ENCODE results near the gene TTLL11. TPM values are rescaled to one million over a fixed set of nuclear protein-coding genes. Genes with fewer than 3 reads are reported as not detected.

TTLL11 gene
- total RNA-seq, 4 donors from 2014 or later: 7.9 to 14.4 (median 9.7) TPM

DNA sequence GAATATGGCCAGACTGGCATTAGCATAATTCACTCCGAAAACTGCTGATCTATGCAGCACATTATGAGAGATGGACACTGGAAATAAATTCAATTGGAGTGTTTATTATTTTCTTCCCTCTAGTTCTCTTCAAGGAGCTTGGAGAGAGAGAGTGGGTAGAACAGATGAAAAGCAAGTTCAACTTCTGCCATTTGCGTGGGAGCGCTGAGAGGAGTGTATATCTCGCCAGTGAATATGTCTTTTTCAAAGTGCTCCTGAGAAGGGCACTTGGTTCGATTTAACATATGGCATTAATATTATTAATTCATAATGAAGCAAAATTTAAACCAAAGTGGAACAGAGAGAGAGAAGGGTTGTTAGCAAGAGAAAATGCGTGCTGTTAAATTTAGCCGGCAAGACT, 227.2 kb downstream of the TTLL11 start:
- WGBS, 2 donors: 94 to 95% methylated on average over 7 of the region's 7 CpGs
- Histone ChIP-seq H3K27me3 (no peaks in the 10 kb centered on the region), H3K9me3 (no peaks in the 10 kb centered on the region), H3K4me3 (replicated peaks in 1 of 3) (no peak overlapping the region), H3K4me1 (peaks cover 3 to 8% of the 10 kb centered on the region in 2 donors), H3K36me3 (no peaks in the 10 kb centered on the region), H3K27ac (no peak overlapping the region)
- no peak for DNase-seq
- no peak for TF ChIP-seq POLR2A (IDR thresholded peaks at IDR 0.05)
- TF ChIP-seq, protein P1, sequence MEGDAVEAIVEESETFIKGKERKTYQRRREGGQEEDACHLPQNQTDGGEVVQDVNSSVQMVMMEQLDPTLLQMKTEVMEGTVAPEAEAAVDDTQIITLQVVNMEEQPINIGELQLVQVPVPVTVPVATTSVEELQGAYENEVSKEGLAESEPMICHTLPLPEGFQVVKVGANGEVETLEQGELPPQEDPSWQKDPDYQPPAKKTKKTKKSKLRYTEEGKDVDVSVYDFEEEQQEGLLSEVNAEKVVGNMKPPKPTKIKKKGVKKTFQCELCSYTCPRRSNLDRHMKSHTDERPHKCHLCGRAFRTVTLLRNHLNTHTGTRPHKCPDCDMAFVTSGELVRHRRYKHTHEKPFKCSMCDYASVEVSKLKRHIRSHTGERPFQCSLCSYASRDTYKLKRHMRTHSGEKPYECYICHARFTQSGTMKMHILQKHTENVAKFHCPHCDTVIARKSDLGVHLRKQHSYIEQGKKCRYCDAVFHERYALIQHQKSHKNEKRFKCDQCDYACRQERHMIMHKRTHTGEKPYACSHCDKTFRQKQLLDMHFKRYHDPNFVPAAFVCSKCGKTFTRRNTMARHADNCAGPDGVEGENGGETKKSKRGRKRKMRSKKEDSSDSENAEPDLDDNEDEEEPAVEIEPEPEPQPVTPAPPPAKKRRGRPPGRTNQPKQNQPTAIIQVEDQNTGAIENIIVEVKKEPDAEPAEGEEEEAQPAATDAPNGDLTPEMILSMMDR (IDR thresholded peaks at IDR 0.05): no peak
- intact Hi-C loops (cut with DNase I): loop anchor here (10.0 kb wide), 1 partner anchor 321 kb away; no protein-coding TSS in a partner anchor

DNA sequence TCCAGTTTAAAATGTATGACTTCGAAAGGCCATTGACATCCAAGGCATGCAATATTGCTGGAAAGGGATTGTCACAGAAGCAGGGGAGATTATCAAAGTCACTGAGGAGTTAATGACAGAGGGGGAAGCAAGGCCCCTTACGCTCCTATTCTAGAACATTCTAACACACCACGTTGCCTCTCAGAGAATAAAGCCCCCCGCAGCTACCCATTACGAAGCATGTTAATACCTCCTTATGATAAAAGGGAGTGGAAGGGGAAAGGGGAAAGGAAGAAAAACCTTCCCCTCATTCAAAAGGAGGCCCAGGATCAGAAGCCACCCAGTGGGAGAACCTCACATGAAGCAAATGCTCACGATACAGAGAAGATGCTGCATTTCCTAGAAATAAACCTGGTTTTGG, 228.0 kb downstream of the TTLL11 start:
- intact Hi-C loops (cut with DNase I): loop anchor here (10.0 kb wide), 1 partner anchor 320 kb away; no protein-coding TSS in a partner anchor

DNA sequence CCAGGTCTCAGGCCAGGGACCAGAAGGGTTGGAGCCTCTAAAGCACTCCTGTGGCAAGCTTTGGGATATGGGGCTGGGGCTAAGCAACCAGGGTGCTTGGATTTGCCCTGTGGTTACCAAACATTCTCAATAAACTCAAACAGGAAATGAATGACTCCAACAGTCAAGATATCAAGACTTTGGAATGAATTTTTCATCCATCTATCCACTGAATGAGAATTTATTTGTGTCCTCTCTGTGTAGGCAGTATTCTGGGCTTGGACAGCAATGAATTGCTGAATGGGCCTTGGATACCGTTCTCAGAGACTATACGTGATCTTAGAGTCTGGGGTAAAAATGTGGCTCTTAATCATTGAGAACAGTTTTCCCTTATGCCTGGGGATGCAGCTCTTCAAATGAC, 229.2 kb downstream of the TTLL11 start:
- H3K36me3 ChIP-seq: no peaks in the 10 kb centered on the region
- 77 to 90% methylated on average over 2 of the region's 2 CpGs for WGBS, 2 donors
- H3K4me3 ChIP-seq (replicated peaks in 1 of 3): no peak overlapping the region
- H3K9me3 ChIP-seq: no peaks in the 10 kb centered on the region
- H3K27me3 ChIP-seq: no peaks in the 10 kb centered on the region
- TF ChIP-seq, protein P1 (IDR thresholded peaks at IDR 0.05): no peak
- TF ChIP-seq POLR2A (IDR thresholded peaks at IDR 0.05): no peak
- H3K4me1 ChIP-seq: peaks cover 3 to 13% of the 10 kb centered on the region in 2 donors
- intact Hi-C loops (cut with DNase I): loop anchor here (10.0 kb wide), 1 partner anchor 319 kb away; no protein-coding TSS in a partner anchor
- no peak for DNase-seq
- H3K27ac ChIP-seq: no peak overlapping the region

More for the DNA sequence above, 228.0 kb downstream of the TTLL11 start:
- Histone ChIP-seq H3K4me1 (peaks cover 3 to 13% of the 10 kb centered on the region in 2 donors), H3K27ac (no peak overlapping the region), H3K27me3 (no peaks in the 10 kb centered on the region), H3K4me3 (replicated peaks in 1 of 3) (no peak overlapping the region), H3K9me3 (no peaks in the 10 kb centered on the region), H3K36me3 (no peaks in the 10 kb centered on the region)
- WGBS, 2 donors: 86 to 90% methylated on average over 6 of the region's 6 CpGs
- no peak for DNase-seq
- no peak for TF ChIP-seq POLR2A (IDR thresholded peaks at IDR 0.05)
- TF ChIP-seq, protein P1 (IDR thresholded peaks at IDR 0.05): no peak

DNA sequence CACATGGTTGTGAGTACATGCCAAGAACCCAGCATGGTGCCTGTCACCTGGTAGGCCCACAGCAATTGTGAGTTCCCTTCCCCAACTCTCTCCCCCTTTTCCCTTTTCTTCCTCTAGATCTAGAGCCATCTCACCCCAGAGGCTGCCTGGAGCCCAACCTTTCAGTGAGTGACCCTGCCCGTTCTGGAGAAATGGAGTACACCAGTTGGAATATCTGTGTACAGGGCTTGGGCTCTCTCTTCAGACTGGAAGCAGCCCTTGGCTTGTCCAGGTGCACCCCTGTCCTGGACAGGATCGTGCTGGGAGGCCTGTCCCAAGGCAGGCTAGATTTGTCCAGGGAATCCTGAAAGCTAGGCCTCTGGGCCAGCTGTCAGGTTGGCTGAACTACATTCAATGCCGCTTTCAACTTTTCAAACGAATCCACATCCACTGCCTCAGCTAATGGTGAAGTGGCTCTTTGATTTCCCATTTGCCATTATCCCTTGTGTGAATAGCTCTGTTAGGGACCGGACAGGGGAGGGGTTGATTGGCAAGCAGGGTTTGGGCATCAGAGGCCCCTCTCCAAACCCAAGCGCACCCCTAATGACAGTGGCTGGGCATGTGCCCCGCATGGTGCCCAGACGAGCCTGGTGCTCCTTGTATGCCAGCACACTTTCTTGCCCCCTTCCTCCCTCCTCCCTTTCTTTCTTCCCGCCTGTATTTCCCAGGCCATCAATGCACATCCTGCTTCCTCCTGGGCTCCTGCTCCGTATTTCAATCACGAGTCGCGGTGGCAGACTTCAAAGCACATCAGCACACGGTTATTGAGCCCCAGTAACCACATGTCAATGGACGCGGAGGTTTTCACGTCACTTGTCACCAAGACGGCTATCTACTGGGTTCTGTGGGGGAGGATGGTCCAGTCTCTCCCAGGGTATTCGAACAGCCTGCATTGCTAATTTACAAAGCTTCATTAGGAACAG, 230.5 kb downstream of the TTLL11 start:
- no peaks in the 10 kb centered on the region for H3K36me3 ChIP-seq

More for the DNA sequence above, 230.5 kb downstream of the TTLL11 start:
- intact Hi-C loops (cut with DNase I): loop anchor here (10.0 kb wide), 1 partner anchor 318 kb away; no protein-coding TSS in a partner anchor
- WGBS, 2 donors: 91 to 94% methylated on average over 18 to 19 of the region's 19 CpGs
- TF ChIP-seq, protein P1 (IDR thresholded peaks at IDR 0.05): no peak
- no peak for TF ChIP-seq POLR2A (IDR thresholded peaks at IDR 0.05)
- Histone ChIP-seq H3K27me3 (no peaks in the 10 kb centered on the region), H3K27ac (no peak overlapping the region), H3K4me1 (peaks cover 3 to 13% of the 10 kb centered on the region in 2 donors), H3K9me3 (no peaks in the 10 kb centered on the region), H3K4me3 (replicated peaks in 1 of 3) (no peak overlapping the region)
- DNase-seq: no peak
